Measurements from ENCODE around the gene VAPB. TPM values are rescaled to one million over a fixed set of nuclear protein-coding genes. Genes with fewer than 3 reads are reported as not detected.

Gene VAPB
- polyA plus RNA-seq, 1 donor from 2014 or later = 32.5 TPM

- Histone ChIP-seq H3K9me3 (ENCODE audit: low read length) (no peaks in the 10 kb centered on the region), H3K27me3 (ENCODE audit: insufficient read depth, low read depth, low read length) (no peaks in the 10 kb centered on the region), H3K4me3 (ENCODE audit: low read length) (no peak overlapping the region), H2AFZ (ENCODE audit: low read depth, low read length) (no peak overlapping the region), H3K79me2 (replicated peaks; ENCODE audit: insufficient read depth, low read length) (no peaks in the 10 kb centered on the region), H3K9ac (ENCODE audit: low read length) (no peak overlapping the region), H4K20me1 (ENCODE audit: insufficient read depth) (no peaks in the 10 kb centered on the region), H3K9me2 (ENCODE audit: insufficient read depth, low read length) (no peaks in the 10 kb centered on the region), H3K4me2 (ENCODE audit: low read length) (no peak overlapping the region), H3F3A (ENCODE audit: insufficient read depth, low read length, poor library complexity, severe bottlenecking) (no peaks in the 10 kb centered on the region), H3K27ac (ENCODE audit: low read length) (no peak overlapping the region), H3K36me3 (ENCODE audit: insufficient read depth, low read length) (no peaks in the 10 kb centered on the region)
- TF ChIP-seq REST (IDR thresholded peaks at IDR 0.05; ENCODE audit: borderline replicate concordance) (no peak), SMC3 (conservative IDR thresholded peaks at IDR 0.05; ENCODE audit: poor library complexity) (no peak), EP300 (conservative IDR thresholded peaks at IDR 0.05; ENCODE audit: poor library complexity, severe bottlenecking) (no peak), EZH2 (IDR thresholded peaks at IDR 0.05; ENCODE audit: borderline replicate concordance, insufficient read depth, low read length, poor library complexity, severe bottlenecking) (no peak), RAD21 (conservative IDR thresholded peaks at IDR 0.05) (no peak), CTCF (IDR thresholded peaks at IDR 0.05; ENCODE audit: poor library complexity, severe bottlenecking) (no peak), MXI1 (conservative IDR thresholded peaks at IDR 0.05; ENCODE audit: poor library complexity, severe bottlenecking) (no peak), POLR2AphosphoS5 (IDR thresholded peaks at IDR 0.05) (no peak), TAF1 (IDR thresholded peaks at IDR 0.05; ENCODE audit: low read depth) (no peak)
These were observed 26.1 kb upstream of the VAPB start for GRCh38 chr20:58362970-58363369.

GRCh38 chr20:58366866-58367265 is 22.2 kb upstream of the VAPB start:
- Histone ChIP-seq H3K4me3 (ENCODE audit: low read length) (no peak overlapping the region), H2AFZ (ENCODE audit: low read depth, low read length) (no peak overlapping the region), H3K9ac (ENCODE audit: low read length) (no peak overlapping the region), H3F3A (ENCODE audit: insufficient read depth, low read length, poor library complexity, severe bottlenecking) (no peaks in the 10 kb centered on the region), H3K27ac (ENCODE audit: low read length) (no peak overlapping the region), H3K9me3 (ENCODE audit: low read length) (no peaks in the 10 kb centered on the region), H3K79me2 (replicated peaks; ENCODE audit: insufficient read depth, low read length) (no peaks in the 10 kb centered on the region), H3K9me2 (ENCODE audit: insufficient read depth, low read length) (no peaks in the 10 kb centered on the region), H4K20me1 (ENCODE audit: insufficient read depth) (no peaks in the 10 kb centered on the region), H3K4me2 (ENCODE audit: low read length) (no peak overlapping the region), H3K36me3 (ENCODE audit: insufficient read depth, low read length) (no peaks in the 10 kb centered on the region), H3K27me3 (ENCODE audit: insufficient read depth, low read depth, low read length) (no peaks in the 10 kb centered on the region)
- no peak for TF ChIP-seq EZH2 (IDR thresholded peaks at IDR 0.05; ENCODE audit: borderline replicate concordance, insufficient read depth, low read length, poor library complexity, severe bottlenecking)
- no peak for TF ChIP-seq MXI1 (conservative IDR thresholded peaks at IDR 0.05; ENCODE audit: poor library complexity, severe bottlenecking)
- TF ChIP-seq POLR2AphosphoS5 (IDR thresholded peaks at IDR 0.05) = no peak
- TF ChIP-seq RAD21 (conservative IDR thresholded peaks at IDR 0.05) = no peak
- TF ChIP-seq REST (IDR thresholded peaks at IDR 0.05; ENCODE audit: borderline replicate concordance) = no peak
- TF ChIP-seq TAF1 (IDR thresholded peaks at IDR 0.05; ENCODE audit: low read depth) = no peak

Measured in neural cell (in vitro differentiated cells).